HCEC 1CT (cell line): Measurements from ENCODE around the gene STAMBP.
"Not testable (repeated sequence)": the region's sequence is repeated elsewhere in the genome, so short reads cannot be mapped to it uniquely, and the experiment has no call there.

ENCODE experiments used
- DNase-seq: peaks from one replicate; pipeline ENCODE4 v3.0.0-alpha.2; 2017

STAMBP gene

DNA sequence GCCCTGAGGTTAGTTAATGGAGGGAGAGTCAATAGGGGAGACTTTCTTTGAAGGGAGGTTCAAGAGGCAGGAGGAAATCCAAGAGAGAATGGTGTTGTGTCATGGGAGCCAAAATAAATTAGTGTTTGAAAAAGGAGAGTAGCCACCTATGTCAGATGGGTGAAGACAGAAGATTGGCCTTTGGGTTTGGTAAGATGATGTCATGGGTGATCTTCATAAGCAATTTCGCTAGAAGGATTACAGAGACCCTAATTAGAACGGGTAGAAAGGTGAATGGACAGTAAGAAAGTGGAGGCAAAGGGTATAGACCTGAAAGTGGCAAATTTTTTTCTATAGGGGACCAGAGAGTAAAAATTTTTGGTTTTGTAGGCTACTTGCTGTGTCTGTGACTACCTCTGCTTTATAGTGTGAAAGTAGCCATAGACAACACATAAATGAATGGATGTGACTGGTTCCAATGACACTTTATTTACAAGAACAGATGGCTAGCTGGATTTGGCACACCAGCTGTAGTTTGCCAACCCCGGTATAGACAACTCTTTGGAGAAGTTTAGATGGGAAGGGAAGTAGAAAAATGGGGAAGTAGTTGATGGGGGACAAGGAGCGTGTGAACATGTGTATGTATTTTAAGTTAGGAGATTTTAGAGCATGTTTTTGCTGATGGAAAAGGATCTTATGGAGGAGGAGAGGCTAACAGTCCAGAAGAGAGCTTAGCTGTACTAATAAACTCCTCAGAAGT lies 9.3 kb downstream of the STAMBP start:
- DNase-seq = no peak

DNA sequence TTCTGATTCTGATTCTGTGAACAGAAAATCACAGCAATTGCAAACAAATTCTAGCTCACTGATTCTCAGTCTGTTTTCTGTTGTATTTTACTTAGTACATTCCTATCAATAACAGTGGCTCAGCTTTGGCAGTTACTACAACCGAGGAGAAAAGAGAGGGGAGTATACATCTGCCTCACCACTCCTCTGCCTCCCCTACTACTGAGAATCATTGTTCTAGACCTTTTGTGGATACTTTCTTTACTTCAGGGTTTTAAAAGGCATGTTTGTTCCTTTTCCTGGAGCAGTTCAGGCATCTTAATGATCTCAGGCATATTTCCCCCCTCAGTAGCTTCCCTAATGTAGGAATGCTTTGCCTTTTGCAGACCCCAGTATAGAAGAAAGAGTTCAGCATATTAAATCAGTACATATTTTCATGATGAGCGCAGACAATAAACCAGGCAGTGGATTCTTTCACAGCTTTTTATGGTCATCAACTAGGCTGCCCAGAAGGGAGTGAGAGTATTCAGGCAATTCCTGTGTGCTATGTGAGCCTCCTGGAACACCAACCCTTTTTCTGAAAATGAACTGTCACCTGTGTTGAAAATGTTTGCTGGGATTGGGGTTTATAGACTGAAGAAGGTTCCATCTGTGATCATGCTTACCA lies 10.3 kb downstream of the STAMBP start:
- peak; percentile 39 for DNase-seq

DNA sequence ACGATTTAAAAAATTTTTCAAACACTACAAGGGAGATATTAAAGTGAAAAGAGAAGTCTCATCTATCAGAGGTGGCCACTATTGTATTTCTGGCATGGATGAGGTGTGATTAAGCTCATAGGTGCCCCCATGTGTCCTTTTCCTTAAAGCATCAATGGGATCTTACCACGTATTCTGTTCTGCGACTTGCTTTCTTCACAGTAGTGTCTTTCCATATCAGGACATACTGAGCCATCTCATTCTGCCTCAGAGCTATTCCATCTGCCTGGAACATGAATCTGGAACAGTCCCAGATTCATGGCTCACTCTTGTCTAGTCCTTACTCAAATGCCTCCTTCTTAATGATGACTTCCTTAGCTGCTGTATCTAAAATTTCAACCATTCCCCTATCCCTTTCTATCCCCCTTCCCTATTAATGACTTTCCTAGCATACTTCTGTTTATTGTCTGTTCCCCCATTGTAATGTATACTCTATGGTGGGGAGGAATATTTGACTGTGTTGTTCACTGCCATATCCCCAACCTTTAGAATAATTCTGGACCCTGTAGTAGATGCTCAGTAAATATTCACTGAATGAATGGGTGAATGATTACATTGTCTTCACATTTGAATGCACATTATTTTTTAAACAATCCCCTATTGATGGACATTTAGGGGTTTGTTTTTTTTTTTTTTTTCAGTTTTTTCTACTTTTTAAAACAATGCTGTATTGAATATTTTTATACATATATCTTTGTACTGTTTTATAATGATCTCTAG lies 11.1 kb downstream of the STAMBP start:
- DNase-seq = peak; percentile 39

DNA sequence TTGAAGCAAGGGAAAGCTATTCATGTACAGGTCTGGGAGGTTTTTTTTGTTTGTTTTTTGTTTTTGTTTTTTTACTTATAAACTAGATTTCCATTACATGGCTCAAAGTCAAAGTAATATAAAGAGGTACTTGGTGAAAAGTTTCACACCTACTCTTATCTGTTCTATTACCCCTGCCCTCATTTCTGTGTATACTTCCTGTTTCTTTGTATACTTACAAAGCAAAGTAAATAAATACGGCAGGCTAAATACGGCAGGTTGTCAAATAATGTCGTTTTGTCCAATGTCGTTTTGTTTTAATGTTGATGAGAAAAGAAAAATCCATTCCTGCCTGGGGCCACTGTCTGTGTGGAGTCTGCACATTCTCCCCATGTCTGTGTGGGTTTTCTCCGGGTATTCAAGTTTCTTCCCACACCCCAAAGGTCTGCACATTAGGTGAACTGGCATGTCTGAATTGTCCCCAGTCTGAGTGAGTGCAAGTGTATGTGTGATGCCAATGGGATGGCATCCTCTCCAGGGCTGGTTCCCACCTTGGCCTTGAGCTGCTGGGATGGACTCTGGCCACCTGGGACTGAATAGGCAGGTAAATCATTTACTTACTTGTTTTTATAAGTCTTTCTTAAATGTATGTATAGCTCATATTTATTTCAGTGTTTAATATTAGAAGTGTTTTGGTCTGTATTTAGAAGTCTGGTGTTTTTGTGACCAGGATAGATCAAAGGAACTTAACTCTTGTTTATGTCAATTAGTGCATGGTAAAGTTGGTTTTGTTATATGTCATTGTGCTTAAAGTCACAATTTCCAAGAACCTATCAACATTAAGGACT lies 13.4 kb downstream of the STAMBP start:
- DNase-seq = no peak

DNA sequence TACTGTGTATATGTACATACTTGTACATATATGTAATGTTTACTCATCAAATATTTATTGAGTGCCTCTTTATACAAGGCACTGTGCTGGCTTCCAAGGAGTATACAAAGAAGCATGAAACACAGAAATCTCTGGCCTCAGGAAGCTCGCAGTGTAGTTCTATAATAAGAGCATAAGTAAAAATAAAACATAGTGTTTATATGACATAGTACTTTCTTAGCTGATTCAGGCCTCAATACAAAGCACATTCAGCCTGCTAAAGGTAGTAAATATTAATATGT lies 13.9 kb downstream of the STAMBP start:
- no peak for DNase-seq

DNA sequence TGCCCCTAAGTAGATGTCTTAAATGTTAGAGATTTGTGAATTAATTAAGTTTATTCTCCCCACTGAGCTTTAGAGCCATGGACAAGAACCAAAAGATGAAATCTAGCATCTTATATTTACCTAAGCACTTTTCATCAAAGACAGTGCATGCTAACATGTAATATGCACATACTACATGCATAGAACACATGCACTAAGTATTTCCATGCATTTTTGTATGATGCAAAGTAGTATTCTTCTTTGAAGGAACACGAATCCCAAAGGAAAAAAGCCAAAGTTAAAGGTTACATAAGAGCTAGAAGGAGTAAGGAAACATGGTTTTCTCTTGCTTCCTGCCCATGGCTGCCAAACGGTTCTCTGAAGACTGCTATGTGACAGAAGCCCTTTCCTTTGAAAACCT lies 15.3 kb downstream of the STAMBP start:
- no peak for DNase-seq

DNA sequence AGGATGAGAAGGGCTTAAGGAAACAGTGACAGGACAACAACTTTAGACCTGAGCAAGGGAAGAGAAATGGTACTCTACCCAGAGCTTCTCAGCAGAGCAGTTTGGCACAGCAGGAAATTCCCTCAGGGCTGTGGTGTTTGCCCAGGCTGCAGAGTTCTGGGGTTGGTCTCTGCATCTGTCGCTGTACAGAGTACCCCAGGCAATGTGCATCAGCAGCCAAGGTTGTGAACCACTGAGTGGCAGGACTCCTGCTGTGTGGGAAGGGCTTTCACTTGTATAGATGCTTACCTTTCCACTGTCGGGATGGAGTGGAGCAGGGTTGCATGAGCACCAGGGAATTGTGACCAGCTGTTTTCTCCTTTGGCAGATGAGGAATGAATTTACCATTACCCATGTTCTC lies 21.2 kb downstream of the STAMBP start:
- DNase-seq = no peak

DNA sequence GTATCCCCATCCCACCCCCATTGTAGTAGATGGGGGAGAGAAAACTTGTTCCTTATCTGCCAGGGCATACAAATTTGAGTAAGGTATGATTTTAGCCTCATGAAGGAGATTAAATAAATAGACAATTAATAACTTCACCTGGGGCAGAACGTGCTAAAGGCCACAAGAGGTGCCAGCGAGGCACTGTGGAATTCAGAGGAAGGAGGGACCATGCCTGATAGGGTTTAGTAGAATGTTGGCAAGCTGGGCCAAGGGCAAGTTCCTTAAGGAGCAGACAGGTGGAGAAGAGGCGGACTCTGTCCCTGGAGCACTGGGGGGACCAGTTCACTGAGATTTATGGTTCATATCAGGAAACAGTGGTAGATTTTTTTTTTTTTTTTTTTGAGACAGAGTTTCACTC lies 22.5 kb downstream of the STAMBP start:
- DNase-seq = peak; percentile 35

DNA sequence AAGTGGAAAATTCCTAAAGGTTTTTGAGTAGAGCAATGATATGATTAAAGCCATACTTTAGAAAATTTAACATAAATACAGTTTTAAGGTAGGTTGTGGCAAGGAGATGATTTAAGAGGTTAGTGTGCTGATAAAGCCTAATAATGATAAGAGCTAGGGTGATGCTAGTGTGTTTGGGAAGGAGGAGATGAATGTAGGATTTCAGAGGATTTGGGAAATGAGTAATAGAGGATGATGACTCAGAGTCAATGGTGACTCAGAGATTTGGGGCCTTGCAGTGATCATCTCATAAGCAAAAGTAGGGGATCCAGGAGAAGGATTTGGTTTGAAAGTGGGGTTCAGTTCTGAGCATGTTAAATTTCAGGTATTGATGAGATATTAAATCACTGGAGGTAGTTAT lies 23.3 kb downstream of the STAMBP start:
- peak; percentile 93 for DNase-seq

DNA sequence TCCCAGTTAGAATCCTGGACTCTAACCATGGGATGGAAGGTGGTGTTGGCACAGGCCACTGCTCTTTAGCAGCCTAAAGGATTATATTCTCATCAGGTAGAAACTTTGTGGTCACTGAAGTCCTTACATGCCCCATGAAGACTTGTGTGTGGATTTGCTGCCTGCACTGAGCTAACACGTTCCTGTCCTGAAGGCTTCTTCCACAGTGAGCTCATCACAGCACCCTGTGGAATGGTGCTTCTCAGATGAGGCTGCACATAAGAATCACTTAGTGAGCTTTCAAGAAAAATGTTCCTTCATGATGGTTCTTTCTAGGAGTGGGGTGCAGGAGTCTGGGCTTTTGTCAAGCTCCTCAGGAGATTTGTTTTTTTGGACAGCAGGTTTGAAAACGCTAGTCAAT lies 26.8 kb downstream of the STAMBP start:
- DNase-seq = no peak

DNA sequence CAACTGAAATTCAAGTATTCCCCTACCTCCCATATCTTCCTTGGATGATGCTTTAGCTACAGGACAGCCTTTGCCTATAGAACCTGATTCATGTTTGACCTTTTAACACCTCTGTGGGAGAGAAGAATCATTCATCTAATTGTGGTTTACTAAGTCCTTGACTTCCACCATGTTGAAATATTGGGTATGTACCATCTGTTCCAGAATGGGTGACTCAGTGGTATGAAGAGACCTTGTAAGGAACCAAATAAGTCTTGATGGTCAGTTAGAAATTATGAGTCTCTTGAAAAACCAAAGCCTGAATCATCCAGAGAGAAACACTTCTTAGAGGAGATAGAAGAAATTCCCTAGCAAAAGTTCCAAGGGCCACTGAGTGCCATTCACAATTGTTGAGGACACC lies 27.5 kb downstream of the STAMBP start:
- DNase-seq = peak; percentile 99

DNA sequence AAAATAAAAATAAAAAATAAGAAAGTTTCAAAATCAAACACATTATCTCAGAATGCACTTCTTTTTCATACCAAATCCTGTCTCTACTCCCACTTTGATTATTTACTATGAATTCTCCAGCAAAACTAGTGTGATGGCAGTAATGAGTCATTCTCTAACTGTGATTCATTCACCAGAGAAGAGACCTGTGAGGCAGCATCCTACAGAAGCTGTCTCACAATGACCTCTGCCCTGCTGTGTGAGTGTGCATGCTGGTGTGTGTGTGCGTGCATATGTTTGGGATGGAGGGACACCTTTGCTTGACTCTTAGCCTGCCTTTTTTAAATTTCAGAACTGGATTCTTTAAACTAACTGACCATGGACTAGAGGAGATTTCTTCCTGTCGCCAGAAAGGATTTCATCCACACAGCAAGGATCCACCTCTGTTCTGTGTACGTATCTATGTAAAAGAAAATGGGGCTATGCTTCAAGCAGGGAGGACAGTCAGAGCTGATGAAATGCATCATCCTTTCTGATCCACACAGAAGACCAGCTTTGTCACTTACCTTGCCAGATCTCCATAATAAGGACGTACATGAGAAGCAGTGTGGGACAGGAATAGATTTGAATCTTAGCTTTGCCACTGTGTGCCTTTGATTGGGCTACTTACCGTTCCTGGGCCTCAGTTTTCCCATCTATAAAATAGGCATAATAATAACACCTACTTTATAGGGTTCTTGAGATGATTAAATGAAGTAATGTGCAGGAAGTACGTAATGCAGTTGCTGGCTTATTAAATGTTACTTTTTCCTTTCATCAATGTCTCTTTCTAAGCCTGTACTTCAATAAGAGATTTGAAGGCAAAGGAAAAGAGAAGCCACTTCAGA lies 31.2 kb downstream of the STAMBP start:
- peak; percentile 96 for DNase-seq

DNA sequence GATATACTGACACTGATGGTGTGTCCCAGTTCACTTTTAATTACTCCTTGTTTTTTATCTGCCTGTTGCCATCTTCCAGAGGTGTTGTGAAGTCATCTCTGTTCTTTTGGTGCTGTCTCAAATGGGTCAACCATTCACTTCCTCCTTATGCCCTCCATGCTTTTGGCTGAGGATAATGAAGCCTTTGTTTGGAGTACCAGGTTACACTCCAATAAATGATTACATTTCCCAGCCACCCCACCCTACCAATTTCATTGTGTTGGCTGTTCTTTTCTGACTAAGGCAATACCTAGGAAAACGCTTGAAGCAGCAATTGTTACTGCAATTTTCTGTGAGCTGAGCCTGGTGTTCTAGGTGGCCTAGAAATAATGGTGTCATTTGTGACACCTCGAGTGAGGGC lies 34.2 kb downstream of the STAMBP start:
- no peak for DNase-seq

DNA sequence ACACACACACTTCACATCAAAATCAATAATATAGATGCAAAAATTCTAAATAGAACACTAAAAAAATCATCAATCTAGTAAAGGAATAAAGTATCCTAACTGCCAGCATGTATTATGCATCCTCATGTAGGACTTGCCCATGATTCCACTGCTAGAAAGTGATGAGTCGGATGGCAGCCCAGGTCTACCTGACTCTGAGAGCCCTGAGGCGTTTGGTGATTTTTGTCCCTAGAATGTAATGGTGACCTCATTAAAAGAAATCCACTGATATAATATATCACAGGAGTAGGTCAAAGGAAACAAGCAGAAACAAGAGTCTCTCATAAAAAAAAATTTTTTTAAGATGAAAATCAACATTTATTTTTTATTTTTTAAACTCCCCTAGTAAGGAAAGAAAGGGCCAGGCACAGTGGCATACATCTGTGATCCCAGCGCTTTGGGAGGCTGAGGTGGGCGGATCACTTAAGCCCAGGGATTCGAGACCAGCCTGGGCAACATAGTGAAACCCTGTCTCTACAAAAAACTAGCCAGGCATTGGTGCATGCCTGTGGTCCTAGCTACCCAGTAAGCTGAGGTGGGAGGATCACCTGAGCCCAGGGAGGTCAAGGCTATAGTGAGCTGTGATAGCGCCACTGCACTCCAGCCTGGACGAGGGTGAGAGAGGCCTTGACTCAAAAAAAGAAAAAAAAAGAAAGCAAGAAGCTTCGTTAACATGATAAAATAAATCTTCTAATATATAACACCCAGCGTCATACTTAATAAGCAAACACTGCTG lies 39.6 kb downstream of the STAMBP start:
- no peak for DNase-seq

DNA sequence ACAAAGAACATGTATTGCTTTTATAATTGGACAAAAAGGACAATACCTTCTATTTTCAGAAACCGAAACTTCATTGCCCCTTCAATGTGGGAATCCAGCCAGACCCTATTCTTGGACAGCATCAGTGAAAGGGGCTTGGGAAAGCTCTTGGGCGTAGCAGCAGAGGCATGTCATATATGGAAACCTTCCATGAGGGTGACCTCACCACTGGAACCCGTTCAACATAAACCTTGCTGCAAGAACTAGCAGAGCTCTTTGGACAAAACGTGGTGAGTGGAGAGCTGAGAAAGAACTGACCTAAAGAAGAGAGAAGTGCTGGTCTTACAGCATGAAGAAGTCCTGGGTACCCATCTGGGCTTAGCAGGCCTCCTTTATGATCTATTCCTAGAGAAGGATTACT lies 41.3 kb downstream of the STAMBP start:
- peak; percentile 78 for DNase-seq

DNA sequence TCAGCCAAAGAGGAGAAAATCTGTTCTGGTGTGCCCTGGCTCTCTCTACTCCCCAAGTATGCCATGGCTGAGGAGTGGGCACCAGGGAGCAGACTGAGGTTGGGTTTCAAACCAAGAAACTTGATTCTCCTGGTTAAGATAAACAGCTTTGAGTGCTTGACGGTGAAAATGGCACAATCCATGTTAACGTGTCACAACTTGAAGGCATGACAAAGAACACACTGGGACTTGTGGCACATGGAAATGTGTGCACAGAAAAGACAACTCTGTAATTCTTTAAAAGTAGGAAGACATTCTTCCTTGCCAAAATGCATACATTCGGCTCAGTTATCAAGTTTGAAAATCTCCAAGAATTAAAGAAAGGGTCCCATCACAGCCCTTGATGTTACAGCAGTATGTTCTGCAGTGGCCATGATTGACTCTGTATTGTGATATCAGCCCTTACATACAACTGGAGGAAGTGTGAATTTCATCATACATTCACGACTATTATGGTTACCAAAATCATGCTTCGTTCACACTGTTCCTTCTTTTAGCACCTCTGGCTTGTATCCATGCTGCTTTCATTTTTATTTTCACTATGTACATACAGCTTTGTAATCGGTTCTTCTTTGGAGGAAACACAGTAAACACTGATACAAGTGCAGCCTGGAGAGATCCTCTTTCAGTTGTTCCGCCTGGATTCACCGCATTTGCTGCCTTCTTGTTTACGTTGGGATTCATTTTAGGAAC lies 48.5 kb downstream of the STAMBP start:
- no peak for DNase-seq

DNA sequence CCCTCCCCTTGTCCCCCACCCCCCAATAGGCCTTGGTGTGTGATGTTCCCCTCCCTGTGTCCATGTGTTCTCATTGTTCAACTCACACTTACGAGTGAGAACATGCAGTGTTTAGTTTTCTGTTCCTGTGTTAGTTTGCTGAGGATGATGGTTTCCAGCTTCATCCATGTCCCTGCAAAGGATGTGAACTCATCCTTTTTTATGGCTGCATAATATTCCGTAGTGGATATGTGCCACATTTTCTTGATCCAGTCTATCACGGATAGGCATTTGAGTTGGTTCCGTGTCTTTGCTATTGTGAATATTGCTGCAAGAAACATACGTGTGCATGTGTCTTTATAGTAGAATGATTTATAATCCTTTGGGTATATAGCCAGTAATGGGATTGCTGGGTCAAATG lies 49.2 kb downstream of the STAMBP start:
- not testable (repeated sequence) for DNase-seq

DNA sequence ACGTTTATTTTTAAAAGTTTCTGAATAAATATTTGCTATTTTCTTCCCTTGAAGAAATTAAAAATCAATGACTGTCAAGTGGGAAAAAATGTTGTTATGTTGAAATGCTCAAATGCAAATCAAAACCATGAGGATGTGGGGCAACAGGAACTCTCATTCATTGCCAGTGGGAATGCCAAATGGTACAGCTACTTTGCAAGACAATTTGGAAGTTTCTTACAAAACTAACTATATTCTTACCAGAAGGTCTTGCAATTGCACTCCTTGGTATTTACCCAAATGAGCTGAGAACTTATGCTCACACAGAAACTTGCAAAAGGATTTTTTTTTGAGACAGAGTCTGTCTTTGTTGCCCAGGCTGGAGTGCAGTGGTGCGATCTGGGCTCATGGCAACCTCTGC lies 56.6 kb downstream of the STAMBP start:
- DNase-seq = no peak

DNA sequence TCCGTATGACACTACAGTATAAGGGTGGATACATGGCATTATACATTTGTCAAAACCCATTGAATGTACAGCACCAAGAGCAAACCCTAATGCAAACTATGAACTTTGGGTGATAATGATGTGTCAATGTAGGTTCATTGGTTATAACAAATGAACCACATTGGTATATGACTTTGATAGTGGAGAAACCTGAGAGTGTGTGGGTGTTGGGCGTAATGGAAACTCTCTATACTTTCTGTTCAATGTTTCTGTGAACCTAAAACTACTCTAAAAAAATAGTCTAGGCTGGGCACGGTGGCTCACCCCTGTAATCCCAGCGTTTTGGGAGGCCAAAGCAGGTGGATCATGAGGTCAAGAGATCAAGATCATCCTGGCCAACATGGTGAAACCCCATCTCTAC lies 57.6 kb downstream of the STAMBP start:
- no peak for DNase-seq

DNA sequence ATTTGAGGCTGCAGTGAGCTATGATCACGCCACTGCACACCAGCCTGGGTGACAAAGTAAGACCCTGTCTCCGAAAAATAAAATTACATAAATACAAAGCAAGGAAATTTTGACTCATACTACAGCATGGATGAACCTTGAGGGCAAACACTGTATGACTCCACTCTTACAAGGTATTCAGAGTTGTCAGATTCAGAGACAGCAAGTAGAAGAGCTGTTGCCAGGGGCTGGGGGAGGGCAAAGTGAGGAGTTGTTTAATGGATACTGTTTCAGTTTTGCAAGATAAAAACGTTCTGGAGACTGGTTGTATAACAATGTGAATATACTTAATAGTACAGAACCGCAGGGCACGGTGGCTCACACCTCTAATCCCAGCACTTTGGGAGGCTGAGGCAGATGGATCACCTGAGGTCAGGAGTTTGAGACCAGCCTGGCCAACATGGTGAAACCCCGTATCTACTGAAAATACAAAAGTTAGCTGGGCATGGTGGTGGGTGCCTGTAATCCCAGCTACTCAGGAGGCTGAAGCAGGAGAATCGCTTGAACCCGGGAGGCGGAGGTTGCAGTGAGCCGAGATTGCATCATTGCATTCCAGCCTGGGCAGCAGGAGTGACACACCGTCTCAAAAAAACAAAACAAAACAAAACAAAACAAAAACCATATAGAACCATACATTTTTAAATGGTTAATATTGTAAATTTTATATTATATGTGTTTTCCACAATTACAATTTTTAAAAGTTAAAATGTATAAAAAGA lies 59.0 kb downstream of the STAMBP start:
- peak; percentile 44 for DNase-seq
